Measurements from ENCODE around the gene RLF.
A peak's percentile ranks its signal among the peaks of the same experiment; 100 is the strongest.

The RLF gene

DNA sequence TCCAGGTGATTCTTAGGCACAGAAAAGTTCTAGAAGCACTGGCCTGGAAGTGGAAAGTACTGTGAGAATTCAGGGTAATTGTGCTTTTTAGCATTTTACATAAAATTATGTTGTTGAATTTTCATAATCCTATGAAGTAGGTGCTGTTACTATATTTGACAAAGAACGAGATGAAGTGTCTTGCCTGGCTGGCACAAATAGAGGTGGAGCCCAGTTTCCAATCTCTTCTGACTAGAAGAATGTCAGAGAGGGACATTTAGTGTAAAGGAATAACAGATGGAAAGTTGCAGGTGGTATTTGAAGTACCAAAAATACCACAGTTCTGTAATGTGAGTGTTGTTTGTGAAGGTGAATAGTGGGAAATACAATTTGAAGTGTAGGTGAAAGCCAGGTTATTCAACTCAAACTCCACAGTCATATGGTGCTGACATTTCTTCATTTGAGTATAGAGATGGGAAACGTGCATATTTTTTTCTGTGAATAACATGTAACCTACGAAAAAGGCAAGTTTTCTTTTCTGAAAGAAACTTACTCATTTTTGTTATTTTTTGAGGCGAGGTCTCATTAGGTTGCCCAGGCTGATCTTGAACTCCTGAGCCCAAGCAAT lies 83.1 kb downstream of the RLF start:
- no peak for DNase-seq

DNA sequence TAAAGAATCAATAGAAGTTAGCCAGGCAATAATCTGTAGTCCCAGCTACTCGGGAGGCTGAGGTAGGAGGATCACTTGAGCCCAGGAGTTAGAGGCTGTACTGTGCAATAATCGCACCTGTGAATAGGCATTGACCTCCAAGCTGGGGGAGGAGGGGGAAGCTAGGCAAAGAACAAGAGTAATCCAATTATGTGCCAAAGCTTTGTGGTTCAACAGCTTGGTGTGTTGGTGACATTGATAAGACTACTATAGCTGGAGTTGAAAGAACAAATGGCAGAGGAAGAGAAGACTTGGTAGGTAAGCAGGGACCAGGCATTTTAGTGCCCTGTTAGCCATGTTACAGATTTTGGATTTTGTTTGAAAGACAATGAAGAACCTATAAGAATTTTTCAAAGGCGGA lies 84.5 kb downstream of the RLF start:
- no peak for DNase-seq

DNA sequence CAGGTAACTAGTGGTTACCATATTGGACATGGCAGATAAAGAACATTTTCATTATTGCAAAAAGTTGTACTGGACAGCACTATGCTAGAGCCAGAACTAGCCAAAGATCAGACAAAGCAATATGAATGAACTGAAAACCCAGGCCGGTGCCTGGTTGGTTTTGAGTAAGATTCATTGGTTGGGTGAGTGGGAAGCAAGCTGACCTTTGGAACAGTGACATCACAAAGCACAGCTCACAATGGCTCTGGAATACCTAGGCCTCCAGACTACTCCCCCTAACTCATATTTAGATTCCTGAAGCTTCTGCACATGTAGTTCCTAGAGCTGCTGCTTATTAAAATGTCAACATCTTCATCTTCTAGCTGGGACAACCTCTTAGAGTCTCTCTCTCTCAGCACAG lies 86.5 kb downstream of the RLF start, which contains the start of gene TMCO2:
TSS of gene TMCO2 (plus strand) at position 283 of the 400 bp plus-strand sequence. CDS start at position 340, 57 bp downstream.
- DNase-seq: no peak

DNA sequence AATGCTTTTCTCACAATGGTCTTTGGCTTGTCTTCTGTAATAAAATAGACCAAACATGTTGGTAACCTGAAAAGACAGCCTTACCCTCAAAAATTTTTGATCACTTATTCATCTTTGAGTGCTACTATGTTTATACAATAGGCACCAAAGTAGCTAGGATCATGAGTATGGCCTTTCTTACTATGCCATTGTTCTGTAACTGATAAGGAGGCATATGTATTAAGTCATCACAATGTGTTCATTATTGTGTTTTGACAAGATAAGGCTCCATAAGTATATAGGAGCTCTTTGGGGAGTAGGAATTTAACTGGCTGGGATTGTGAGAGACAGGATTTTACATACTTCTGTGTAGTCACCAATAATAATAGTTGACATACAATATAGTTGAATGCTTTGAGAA lies 87.2 kb downstream of the RLF start:
- no peak for DNase-seq

DNA sequence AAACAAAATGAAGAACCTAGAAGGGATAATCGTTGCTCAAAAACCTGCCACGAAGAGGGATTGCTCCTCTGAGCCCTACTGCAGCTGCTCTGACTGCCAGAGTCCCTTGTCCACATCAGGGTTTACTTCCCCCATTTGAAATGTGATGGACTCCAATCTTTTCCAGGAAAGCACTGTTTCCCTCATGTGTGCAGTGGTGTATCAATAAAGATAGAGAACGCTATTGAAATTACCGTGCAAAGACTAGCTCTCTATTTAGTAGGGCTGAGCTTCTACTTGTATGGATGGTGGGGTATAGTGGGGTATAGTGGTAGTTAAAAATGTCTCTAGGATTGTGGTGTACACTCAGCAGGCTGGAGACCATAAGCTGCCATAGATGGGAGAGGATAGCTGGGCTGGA lies 90.3 kb downstream of the RLF start:
- no peak for DNase-seq

DNA sequence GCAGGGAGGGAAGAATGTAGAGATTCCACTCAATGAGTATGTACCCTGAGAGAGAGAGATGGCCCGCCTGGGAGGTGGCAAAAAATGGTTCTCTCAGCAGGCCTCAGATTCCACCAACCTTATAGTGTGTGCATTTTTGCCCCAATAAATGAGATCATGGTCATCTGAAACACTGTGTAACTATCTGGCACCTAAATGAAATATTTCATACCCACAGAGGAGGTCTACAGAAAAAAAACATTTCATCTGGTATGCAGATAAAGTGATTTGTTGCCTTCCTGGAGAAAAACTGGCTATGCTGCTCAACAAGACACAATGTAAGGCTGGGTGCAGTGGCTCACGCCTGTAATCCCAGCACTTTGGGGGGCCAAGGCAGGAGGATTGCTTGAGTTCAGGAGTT lies 91.4 kb downstream of the RLF start:
- no peak for DNase-seq

DNA sequence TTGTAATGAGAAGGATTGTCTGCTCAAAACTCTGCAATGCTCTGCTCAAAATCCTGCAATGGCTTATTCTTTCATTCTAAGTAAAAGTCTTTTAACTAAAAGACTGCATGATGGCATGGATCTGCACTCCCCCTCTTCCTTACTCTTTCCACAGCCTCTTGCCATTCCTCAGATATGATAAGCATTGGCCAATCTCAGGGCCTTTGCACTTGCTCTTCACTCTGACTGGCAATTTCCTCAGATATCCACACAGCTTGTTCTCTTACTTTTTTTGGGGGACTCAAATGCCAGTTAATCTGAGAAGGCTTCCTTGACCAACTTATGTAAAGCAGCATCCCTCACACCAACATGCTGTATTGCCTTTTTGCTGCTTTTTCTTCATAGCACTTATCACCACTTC lies 94.0 kb downstream of the RLF start:
- DNase-seq: no peak

DNA sequence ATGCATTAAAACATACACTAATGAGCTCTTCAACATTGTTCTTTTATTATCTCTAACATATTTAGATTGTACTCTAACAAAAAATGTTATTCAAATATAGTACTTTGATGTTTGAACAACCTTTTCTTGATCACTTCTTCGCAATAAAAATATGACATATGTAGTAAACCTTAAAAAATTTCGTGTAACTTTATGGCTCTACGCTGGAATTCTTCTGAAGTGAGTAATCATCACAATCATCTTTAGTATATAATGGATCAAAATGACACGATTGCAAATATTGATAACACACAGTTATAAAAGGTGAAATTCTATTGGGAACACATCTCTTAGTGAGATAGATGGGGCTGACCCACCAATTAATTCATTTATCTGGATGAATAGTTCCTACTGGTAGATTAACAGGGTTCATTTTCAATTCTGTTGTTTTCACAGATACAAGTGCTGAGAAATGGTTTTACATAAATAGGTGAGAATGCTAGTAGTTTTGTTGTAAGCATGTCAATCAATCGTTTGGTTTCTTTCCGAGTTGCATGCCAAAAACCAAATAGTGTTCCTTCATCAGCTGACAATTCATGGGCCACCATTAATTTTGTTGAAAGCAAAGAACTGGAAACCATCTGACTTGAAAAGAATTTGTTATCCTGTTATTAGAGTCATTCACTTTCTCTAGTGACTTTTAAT lies 95.4 kb downstream of the RLF start:
- DNase-seq: no peak

DNA sequence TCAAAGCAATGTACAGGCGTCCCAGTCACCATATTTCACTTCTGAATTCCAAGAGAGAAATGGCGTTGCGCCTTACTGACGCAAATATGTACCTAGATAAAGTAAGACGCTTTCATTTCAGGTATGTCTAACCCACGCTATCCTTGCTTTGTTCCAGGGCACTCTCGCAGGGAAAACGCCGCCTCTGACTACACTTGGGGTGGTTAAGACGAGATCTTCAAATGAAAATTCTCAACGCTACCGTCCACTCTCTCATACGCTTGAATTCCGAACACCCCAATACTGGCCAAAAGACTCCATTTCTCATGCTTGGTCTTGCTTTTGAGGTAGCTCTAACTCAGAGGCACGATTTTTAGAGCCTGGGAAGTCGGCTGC lies 96.1 kb downstream of the RLF start:
- no peak for DNase-seq

DNA sequence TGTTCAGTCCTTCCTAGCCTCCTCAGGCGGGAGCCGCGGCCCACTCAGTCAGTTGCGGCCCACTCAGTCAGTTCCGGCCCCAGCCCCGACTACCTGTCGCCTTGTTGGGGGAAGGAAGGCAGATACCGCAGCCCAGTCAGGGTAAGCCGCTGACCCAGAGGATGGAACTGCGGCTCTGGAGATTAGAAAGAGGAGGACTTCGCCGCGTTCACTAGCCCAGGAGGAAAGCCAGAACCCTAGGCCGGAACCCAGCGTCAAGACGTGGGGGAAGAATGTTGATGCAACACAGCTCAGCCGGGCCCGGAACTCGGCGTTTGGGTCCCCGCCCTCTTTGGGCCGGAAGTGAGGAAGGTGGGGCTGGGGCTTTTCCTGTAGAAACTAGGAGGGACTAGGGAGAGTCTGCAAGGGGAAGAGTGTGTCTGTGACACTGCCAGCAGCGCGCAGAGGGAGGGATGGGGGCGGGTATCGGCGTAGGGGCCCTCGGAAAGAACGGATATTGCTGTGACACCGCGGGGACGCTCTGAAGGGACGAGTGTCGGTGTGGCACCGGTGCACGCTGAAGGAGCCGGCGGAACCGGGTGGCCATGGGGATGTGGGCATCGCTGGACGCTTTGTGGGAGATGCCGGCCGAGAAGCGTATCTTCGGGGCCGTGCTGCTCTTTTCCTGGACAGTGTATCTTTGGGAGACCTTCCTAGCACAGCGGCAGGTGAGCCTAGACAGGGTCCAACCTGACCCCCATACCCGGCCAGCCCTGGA lies 96.7 kb downstream of the RLF start, which contains the start of gene ZMPSTE24:
TSS of gene ZMPSTE24 (plus strand) at position 549 of the 757 bp plus-strand sequence. CDS start at position 585, 36 bp downstream.
- DNase-seq: peak; percentile 98

DNA sequence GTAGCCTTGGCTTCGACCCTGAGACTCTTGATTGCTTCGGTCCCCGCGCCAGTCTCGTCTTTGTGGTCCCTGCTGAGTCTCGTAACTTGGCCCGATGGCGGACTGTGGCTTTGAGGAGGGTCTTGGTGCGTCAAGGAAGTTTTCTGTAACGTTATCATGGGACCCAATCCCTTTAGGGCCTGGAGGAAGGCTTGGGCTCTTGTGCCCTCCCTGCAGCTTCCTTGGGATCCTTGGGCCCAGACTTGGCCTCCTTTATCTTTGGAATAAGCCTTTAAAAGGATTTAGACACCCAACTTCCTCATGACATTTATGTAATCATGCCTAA lies 97.2 kb downstream of the RLF start:
- DNase-seq: peak; percentile 9

DNA sequence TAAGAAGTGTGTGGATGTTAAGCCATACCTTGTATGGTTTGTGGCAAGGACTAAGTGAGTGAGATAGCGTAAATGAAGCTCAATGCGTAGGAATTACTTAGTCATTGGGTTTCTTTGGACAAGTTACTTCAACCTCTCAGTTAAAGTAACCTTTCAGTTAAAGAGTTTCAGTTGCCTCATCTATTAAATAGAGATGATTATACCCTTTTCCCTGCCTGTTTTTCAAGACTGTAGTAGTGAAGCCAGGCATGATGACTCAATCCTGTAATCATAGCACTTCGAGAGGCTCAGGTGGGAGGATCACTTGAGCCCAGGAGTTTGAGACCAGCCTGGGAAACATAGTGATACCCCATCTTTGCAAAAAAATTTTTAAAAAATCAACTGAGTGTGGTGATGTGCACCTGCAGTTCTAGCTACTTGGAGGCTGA lies 103.2 kb downstream of the RLF start:
- DNase-seq: no peak

DNA sequence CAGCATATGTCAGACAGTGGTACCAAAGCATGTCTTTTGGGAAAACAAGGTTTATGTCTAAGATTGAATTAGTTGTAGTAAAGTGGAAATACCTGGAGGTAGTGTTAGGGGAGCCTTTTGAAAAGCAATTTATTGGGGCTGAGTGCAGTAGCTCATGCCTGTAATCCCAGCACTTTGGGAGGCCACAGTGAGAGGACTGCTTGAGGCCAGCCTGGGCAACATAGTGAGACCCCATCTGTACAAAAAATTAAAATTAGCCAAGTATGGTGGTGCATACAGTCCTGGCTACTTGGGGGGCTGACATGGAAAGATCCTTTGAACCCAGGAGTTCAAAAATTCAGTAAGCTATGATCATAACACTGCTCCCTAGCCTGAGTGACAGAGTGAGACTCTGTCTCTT lies 104.1 kb downstream of the RLF start:
- no peak for DNase-seq

DNA sequence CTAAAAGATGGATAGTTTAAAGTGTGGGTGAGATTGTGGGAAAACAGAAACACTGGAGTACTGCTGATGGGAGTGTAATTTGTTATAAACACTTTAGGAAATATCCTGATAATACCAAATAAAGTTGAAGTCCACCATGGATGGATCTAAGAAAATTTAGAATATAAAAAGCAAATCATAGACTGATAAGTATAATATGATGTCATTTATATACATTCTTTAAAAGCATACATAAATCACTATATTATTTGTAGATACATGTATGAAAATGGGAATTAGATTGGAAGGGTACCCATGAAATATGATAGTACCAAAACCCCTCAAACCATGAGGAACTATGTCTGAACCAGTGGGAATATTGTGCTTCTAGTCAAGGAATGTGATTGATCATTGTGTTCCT lies 104.7 kb downstream of the RLF start:
- no peak for DNase-seq

DNA sequence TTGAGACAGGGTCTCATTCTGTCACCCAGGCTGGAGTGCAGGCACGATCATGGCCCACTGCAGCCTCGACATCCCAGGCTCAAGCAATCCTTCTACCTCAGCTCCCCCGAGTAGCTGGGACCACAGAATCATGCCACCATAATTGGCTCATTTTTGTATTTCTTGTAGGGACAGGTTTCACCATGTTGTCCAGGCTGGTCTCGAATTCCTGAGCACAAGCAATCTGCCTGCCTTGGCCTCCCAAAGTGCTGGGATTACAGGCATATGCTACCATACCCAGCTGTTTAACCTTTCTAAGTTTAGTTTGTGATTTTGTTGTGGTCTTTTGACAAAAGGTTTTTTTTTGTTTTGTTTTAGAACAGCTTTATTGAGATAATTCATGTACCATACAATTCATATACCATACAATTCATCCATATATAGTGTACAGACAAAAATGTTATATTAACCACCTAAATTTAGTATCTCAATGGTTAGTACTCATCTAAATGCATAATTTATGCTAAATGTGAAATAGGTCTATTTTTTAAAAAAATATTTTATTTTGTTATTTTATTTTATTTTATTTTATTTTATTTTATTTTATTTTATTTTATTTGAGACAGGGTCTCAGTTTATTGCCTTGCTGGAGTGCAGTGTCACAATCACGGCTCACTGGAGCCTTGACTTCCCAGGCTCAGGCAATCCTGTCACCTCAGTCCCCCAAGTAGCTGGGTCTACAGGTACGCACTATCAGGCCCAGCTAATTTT lies 105.8 kb downstream of the RLF start:
- DNase-seq: no peak

DNA sequence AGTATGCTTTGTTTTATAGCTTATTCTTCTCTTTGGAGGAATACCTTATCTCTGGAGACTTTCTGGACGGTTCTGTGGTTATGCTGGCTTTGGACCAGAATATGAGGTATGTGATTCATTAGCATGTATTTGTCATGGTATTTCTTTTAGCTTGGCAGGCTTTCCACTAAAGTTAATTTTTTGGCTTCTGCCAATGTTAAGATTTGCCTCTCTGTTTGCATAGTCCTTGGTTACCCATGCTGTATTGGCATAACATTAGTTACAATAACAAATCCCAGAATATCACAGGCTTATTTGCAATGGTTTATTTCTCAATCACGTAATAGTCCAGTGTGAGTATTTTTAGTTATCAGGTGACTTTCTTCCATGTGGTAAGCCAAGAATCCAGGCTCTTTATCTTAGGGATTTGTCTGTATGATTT lies 106.6 kb downstream of the RLF start:
- no peak for DNase-seq

DNA sequence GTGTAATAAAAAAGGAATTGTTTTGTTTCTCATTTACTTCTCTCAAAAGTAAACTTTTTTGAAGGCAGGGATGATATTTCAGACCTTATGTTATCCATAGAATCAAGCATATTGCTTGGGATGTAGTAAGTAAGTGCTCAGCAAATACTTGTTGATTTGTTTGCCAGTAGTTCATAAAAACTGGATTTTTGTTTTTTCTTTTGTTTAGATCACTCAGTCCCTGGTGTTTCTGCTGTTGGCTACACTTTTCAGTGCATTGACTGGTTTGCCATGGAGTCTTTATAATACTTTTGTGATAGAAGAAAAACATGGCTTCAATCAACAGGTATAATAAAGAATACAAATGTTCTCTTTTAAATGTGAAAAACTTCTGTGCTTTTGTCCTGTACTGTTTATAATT lies 107.0 kb downstream of the RLF start:
- DNase-seq: no peak

DNA sequence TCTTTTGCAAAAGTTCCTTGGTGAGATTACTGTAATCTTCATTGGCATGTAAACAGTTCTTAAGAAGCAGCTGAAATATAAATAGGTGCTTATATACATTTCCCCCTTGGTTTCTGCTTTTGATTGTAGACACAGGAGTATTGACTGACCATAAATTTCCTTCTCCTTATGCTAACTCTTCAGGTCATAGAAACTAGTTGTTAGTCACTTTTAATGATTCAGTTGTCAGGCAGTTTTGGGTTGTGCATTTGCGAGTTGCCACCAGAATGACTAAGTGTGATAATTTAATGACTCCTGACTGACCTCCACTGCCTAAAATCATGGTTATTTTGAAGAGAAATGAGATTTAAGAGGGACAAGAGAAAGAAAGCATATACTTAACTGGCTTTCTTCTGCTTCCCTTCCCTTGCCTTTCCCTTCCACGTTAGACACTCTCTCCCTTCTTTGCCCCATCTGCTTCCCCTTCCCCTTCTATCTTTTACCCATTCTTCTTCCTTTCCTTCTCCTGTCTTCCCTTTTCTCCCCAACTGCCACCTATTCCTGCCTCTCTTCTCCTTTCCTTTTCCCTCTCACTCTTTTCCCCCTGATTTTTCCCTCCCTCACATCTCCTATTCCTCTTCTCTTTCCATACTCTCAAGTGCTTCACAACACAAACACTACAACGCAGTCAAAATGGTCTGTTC lies 109.1 kb downstream of the RLF start:
- DNase-seq: no peak

DNA sequence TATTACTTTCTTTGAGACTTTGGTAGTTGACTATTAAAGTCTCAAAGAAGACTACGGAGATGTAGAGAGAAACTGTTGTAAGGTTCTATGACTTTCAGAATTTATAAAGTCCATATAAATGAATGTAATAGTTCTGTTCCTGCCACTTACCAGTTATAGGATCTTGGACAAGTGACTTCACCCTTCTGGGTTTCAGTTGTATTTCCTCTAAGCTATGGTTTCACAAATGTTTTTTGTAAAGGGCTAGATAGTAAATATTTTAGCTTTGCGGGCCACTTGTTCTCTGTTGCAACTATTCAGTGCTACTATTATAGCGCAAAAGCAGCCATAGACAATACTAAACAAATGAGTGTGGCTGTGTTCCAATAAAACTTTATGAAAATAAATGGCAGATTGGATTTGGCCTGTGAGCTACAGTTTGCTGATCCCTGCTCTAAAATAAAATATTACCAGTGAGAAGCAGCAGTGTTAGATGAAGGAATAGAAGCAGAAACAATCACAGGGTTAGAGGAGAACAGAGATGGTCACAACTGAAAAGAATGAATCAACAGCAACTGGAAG lies 111.5 kb downstream of the RLF start:
- peak; percentile 13 for DNase-seq

DNA sequence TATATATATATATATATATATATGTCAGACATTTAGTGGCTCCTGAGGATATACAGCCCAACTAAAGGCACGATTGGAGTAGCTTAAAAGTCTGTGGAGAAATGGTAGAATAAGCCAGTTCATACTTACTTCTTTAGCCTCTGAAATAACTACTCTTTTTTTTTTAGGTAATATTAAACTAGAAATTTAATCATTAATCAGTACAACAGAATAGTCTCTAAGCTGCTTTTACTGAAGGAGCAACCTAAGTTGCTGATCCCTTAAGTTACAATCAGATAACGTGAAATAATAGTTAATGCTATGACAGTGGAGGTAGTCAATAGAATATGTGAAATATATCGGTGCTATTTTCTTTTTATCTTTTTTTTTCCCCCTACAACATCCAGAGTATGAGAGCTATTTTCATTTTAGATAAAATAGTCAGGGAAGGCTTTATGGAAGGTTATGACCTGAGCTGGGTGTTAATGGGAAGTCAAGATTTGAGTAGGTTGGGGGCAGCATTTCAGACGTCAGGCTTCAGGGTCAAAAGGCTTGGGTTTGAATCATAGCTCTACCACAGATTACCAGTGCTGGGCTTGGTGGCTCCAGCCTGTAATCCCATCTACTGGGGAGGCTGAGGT lies 112.5 kb downstream of the RLF start:
- no peak for DNase-seq

DNA sequence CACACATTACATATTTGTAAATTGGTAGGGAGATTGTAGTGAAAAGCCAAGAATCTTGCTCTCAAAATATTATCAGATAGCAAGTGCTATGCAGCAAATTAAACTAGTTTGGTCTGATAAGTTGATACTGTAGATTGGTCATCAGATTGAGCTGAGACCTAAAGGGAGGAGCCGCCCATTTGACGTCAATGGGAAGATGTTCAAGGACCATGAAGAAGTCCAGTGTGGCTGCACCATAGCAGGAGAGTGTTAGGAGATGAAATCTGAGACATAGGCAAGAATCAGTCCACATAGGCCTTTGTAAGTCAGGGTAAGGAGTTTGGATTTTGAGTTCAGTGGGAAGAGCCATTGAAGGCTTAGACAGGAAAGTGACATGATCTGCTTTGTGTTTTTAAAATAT lies 113.1 kb downstream of the RLF start:
- no peak for DNase-seq

DNA sequence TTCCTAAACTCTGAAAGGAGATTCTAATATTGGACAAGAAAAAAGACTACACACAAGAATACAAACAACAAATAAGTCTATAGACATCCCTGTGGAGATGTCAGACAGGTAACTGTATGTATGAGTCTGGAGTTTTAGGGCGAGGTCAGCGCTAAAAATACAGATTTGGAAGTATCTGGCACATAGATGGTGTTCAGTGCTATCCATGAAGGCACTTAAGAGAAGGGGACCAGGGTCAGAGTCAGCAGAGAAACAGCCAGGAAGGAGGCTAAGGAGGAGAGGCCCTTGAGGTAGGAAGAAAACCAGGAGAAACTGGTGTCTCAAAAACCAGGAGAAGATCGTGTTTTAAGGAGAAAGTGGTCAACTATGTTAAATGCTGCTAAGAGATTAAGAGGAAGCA lies 114.9 kb downstream of the RLF start:
- no peak for DNase-seq

All from suppressor macrophage treated with lipopolysaccharide for 4 hours (primary cell).